ENCODE results near the gene PPP1R3F.

DNA sequence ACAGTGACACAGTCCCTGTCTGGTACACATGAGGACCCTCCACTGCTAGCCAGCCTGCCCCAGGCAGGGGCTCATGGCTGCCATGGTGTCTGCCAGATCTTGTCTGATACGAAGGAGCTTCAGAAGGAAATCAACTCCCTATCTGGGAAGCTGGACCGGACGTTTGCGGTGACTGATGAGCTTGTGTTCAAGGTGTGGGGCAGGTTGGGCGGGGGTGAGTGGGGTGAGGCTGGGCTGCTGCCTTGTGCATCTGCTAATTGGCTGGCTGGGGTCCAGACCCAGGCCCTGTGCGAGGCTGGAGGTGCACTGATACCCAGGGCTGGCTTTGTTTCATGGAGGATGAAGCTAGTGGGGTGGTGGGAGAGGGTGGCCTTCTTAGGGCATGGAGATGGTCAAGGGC, 20.5 kb upstream of the PPP1R3F start:
- TF ChIP-seq, protein P1, sequence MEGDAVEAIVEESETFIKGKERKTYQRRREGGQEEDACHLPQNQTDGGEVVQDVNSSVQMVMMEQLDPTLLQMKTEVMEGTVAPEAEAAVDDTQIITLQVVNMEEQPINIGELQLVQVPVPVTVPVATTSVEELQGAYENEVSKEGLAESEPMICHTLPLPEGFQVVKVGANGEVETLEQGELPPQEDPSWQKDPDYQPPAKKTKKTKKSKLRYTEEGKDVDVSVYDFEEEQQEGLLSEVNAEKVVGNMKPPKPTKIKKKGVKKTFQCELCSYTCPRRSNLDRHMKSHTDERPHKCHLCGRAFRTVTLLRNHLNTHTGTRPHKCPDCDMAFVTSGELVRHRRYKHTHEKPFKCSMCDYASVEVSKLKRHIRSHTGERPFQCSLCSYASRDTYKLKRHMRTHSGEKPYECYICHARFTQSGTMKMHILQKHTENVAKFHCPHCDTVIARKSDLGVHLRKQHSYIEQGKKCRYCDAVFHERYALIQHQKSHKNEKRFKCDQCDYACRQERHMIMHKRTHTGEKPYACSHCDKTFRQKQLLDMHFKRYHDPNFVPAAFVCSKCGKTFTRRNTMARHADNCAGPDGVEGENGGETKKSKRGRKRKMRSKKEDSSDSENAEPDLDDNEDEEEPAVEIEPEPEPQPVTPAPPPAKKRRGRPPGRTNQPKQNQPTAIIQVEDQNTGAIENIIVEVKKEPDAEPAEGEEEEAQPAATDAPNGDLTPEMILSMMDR (IDR thresholded peaks at IDR 0.05; ENCODE audit: low read length): no peak
- TF ChIP-seq EZH2phosphoT487 (IDR thresholded peaks at IDR 0.05; ENCODE audit: low read length): no peak
